HepG2 (cell line): ENCODE measurements around the gene HOXC10. TPM values are rescaled to one million over a fixed set of nuclear protein-coding genes. Genes with fewer than 3 reads are reported as not detected.

Source experiments
- ATAC-seq: fragments of 200-7000 bp; cut with Tn5 transposase; 3 replicates; pipeline ENCODE4 v1.9.1; 2020; ENCODE audit warnings: mild to moderate bottlenecking, moderate library complexity
- BruUV-seq: library from RNA; stranded (reverse); fragments of 400-500 nt; replicated peaks from 2 replicates; lab custom pipeline; 2021; lab: Mats Ljungman, UMichigan
- CTCF ChIA-PET: fragments of 300-600 bp; formaldehyde crosslinking; extraction: SDS; loops from one replicate; lab custom pipeline; 2021; ENCODE audit warnings: low total read pairs, inconsistent platforms, low intra/inter-chr PET ratio; lab: Yijun Ruan, JAX
- POLR2A ChIA-PET: fragments of 350-600 bp; sonication (Branson Sonifier 250); formaldehyde crosslinking; loops from one replicate; lab custom pipeline; 2020; ENCODE audit warnings: antibody characterized with exemption, inconsistent platforms; lab: Yijun Ruan, JAX
- DNase-seq: peaks from one replicate; pipeline ENCODE4 v3.0.0-alpha.2; 2015; ENCODE audit warnings: low spot score
- FAIRE-seq: peaks from 3 replicates; lab custom pipeline; 2011; peaks lifted over from hg19 to GRCh38; lab: Jason Lieb, UNC
- H2AFZ ChIP-seq: one replicate; pipeline ENCODE4 v1.6.1; 2011; ENCODE audit warnings: low read length, inconsistent platforms
- H3K27ac ChIP-seq: fragments of 300-600 bp; 3 replicates; pipeline ENCODE4 v1.8.0; 2011; ENCODE audit warnings: mixed run types, mild to moderate bottlenecking, mixed read lengths, low read length, inconsistent platforms; ENCODE audit not compliant: insufficient read depth; ENCODE audit errors: extremely low read length
- H3K27me3 ChIP-seq, 2 experiments: fragments of 200-600 bp in 1 of 2; 2 replicates in 1 of 2; 3 replicates in 1 of 2; pipeline versions ENCODE4 v1.6.0 to v1.8.0; 2011; ENCODE audit warnings: low read length in 2 of 2, mild to moderate bottlenecking in 2 of 2, moderate library complexity in 2 of 2, inconsistent platforms in 1 of 2; ENCODE audit not compliant: insufficient read depth in 2 of 2, control insufficient read depth in 1 of 2
- H3K36me3 ChIP-seq, 2 experiments: fragments of 200-600 bp in 1 of 2; replicated peaks in 1 of 2; 2 replicates in 1 of 2; 3 replicates in 1 of 2; pipeline versions ENCODE4 v1.5.1 to v1.8.0; 2011; ENCODE audit warnings: low read length in 2 of 2, inconsistent platforms in 1 of 2; ENCODE audit not compliant: insufficient read depth in 2 of 2, control insufficient read depth in 1 of 2
- H3K4me1 ChIP-seq: 2 replicates; pipeline ENCODE4 v1.5.1; 2012; ENCODE audit warnings: low read length, inconsistent platforms; ENCODE audit not compliant: insufficient read depth
- H3K4me2 ChIP-seq: 2 replicates; pipeline ENCODE4 v1.6.0; 2011; ENCODE audit warnings: low read depth, low read length, inconsistent platforms
- H3K4me3 ChIP-seq, 3 experiments: fragments of 200-600 bp in 1 of 3; sonication (generic), shearing (Covaris generic) in 1 of 3; replicated peaks in 1 of 3; 2 replicates each; pipeline ENCODE4 v1.5.1; 2011 to 2016; ENCODE audit warnings: low read length in 3 of 3, inconsistent platforms in 2 of 3, low read depth in 2 of 3, mild to moderate bottlenecking in 2 of 3, control low read depth in 1 of 3, mixed read lengths in 1 of 3; ENCODE audit not compliant: insufficient read depth in 1 of 3
- H3K79me2 ChIP-seq: one replicate; pipeline ENCODE4 v1.6.1; 2011; ENCODE audit warnings: low read length, inconsistent platforms; ENCODE audit not compliant: insufficient read depth
- H3K9ac ChIP-seq: 2 replicates; pipeline ENCODE4 v1.6.0; 2011; ENCODE audit warnings: mild to moderate bottlenecking, low read depth, low read length, inconsistent platforms; ENCODE audit not compliant: insufficient read depth
- H3K9me3 ChIP-seq: 2 replicates; pipeline ENCODE4 v1.5.1; 2012; ENCODE audit warnings: mild to moderate bottlenecking, low read length
- H4K20me1 ChIP-seq: 2 replicates; pipeline ENCODE4 v1.6.0; 2011; ENCODE audit warnings: inconsistent platforms, mild to moderate bottlenecking, low read length, moderate library complexity; ENCODE audit not compliant: insufficient read depth
- SIN3A ChIP-seq: IDR thresholded peaks from 2 replicates; pipeline ENCODE4 v1.6.1; 2011; ENCODE audit warnings: low read depth, mild to moderate bottlenecking, control low read depth, low read length, borderline replicate concordance
- ZKSCAN5 ChIP-seq: sonication (generic); formaldehyde crosslinking; IDR thresholded peaks from 2 replicates; pipeline ENCODE4 v1.5.1; 2020; ENCODE audit warnings: mild to moderate bottlenecking, missing genetic modification reagents
- ZNF232 ChIP-seq: sonication (generic); formaldehyde crosslinking; IDR thresholded peaks from 2 replicates; pipeline ENCODE4 v1.4.0; 2020; ENCODE audit warnings: missing genetic modification reagents, borderline replicate concordance
- WGBS: methylation state at CpG from one replicate; pipeline ENCODE4 v1.1.6; 2017; ENCODE audit warnings: low lambda C conversion rate; 5-methylcytosine and 5-hydroxymethylcytosine counted together
- in situ Hi-C: cut with HindIII; loops from 2 replicates; pipeline ENCODE4 v1.10.0; 2017; ENCODE audit warnings: low pct_unique_long_range_greater_than_20kb; ENCODE audit not compliant: extremely low pct_ligation_motif_present
- intact Hi-C: fragments of 100-400 bp; cut with micrococcal nuclease; formaldehyde crosslinking; loops from one replicate; pipeline ENCODE4 v1.10.0; 2022; ENCODE audit not compliant: unreplicated experiment
- polyA plus RNA-seq, 8 experiments: library from polyadenylated mRNA; depleted of rRNA in 3 of 8; stranded (reverse) in 7 of 8; unstranded in 1 of 8; fragments of >200 nt; fragmentation: Illumina TruSeq in 4 of 8; extraction: Trizol in 4 of 8; gene quantifications; 2 replicates each; pipeline versions ENCODE4 v1.2.1 to v1.2.3, GENCODE V29; 2011 to 2016; ENCODE audit warnings: low read depth in 4 of 8, missing spikeins in 1 of 8, mixed read lengths in 1 of 8; ENCODE audit not compliant: insufficient read depth in 1 of 8
- total RNA-seq, 5 experiments: library from RNA; depleted of rRNA; stranded (reverse); fragments of >200 nt; fragmentation: Illumina TruSeq; extraction: Trizol; gene quantifications; 2 replicates each; pipeline ENCODE4 v1.2.3, GENCODE V29; 2016; ENCODE audit warnings: low read depth in 1 of 5
- TF ChIP-seq, protein P1 (sequence below), 2 experiments: sonication (generic) in 1 of 2; formaldehyde crosslinking in 1 of 2; IDR thresholded peaks; 2 replicates each; pipeline versions ENCODE4 v1.4.0 to v1.6.1; 2018 to 2020; ENCODE audit warnings: missing genetic modification reagents in 2 of 2, borderline replicate concordance in 1 of 2, low read depth in 1 of 2, mild to moderate bottlenecking in 1 of 2, missing biosample characterization in 1 of 2
- TF ChIP-seq, protein P2 (sequence below): sonication (generic); formaldehyde crosslinking; IDR thresholded peaks from 2 replicates; pipeline ENCODE4 v1.4.0; 2020; ENCODE audit warnings: mild to moderate bottlenecking, missing genetic modification reagents
- TF ChIP-seq, protein P3 (sequence below): sonication (generic); formaldehyde crosslinking; IDR thresholded peaks from 2 replicates; pipeline ENCODE4 v1.4.0; 2020; ENCODE audit warnings: mild to moderate bottlenecking, missing genetic modification reagents

HOXC10 gene
- total and polyA plus RNA-seq, 2 of the 13 experiments (the other 11 are each of a cell fraction or from before 2014, with no cell fraction given) = not detected

DNA sequence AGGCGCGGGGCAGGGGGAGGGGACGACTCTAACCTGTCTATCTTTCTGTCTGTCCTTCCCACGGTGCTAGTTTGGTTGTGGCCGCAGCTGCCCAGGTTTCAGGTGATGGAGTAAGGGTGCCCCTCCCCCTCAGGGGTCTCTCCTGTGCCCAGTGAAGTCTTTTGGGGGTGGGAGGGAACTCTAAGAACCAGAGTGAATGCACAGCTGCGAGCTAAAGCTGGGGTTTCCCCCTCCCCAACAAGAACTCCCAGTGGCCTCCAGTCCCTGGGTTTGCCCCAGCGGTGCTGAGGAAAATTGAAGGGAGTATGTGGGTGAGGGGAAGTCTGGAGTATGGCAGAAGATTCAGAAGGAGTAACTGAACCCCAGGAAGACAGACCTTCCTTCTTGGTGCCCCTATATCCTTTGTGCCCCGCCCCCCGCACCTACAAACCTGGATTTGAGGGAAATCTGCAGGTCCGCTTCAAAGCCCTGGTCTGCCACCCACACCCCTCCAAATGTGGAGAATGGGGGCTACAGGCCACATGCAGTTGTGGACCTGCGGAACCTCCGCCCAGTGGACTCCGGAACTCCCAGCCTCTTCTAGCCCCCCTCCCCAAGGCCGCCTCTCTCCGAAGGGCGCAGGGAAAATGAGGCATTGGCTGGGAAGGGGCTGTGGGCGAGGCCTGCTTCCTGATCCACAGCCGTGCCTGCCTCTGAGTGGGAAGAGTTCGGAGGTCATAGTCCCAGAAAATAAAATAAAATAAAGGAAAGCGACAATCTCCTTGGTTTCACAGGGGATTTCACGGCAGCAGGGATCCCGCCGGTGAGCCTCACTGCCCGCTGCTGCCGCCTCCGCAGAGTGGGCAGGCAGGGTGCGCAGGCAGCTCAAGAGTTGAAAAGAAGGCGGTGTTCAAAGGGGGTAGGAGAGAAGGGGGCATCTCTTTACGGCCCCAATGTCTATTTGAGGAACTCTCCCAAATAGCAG, 11.6 kb downstream of the HOXC10 start:
- H3K9ac ChIP-seq = no peak overlapping the region
- ChIA-PET POLR2A (no interaction called here), CTCF (no interaction called here)
- no peak for ATAC-seq
- DNase-seq = no peak
- no peak overlapping the region for H3K27ac ChIP-seq
- intact Hi-C loops = no loop called here
- no peak for TF ChIP-seq SIN3A
- TF ChIP-seq ZKSCAN5 (CRISPR knock-in tag) = no peak
- TF ChIP-seq, protein P1, sequence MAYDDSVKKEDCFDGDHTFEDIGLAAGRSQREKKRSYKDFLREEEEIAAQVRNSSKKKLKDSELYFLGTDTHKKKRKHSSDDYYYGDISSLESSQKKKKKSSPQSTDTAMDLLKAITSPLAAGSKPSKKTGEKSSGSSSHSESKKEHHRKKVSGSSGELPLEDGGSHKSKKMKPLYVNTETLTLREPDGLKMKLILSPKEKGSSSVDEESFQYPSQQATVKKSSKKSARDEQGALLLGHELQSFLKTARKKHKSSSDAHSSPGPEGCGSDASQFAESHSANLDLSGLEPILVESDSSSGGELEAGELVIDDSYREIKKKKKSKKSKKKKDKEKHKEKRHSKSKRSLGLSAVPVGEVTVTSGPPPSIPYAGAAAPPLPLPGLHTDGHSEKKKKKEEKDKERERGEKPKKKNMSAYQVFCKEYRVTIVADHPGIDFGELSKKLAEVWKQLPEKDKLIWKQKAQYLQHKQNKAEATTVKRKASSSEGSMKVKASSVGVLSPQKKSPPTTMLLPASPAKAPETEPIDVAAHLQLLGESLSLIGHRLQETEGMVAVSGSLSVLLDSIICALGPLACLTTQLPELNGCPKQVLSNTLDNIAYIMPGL (CRISPR knock-in tag; IDR thresholded peaks at IDR 0.05; ENCODE audit: borderline replicate concordance in 1 of 2, low read depth in 1 of 2) = no peak
- no peak for TF ChIP-seq ZNF232
- TF ChIP-seq, protein P2, sequence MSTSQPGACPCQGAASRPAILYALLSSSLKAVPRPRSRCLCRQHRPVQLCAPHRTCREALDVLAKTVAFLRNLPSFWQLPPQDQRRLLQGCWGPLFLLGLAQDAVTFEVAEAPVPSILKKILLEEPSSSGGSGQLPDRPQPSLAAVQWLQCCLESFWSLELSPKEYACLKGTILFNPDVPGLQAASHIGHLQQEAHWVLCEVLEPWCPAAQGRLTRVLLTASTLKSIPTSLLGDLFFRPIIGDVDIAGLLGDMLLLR (CRISPR knock-in tag) = no peak
- TF ChIP-seq, protein P3, sequence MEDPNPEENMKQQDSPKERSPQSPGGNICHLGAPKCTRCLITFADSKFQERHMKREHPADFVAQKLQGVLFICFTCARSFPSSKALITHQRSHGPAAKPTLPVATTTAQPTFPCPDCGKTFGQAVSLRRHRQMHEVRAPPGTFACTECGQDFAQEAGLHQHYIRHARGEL (CRISPR knock-in tag) = no peak
- H3K27me3 ChIP-seq = peaks cover 7 to 65% of the 10 kb centered on the region in 2 experiments; a peak in 4 of 5 replicates
- H3K36me3 ChIP-seq = no peaks in the 10 kb centered on the region
- no peak overlapping the region for H2AFZ ChIP-seq
- in situ Hi-C loops = loop anchor here (10.0 kb wide), 1 partner anchor 378 kb away; no protein-coding TSS in a partner anchor
- no peak overlapping the region for H3K4me3 ChIP-seq
- H3K79me2 ChIP-seq = no peaks in the 10 kb centered on the region
- FAIRE-seq = no peak
- no peaks in the 10 kb centered on the region for H4K20me1 ChIP-seq
- no peaks in the 10 kb centered on the region for H3K9me3 ChIP-seq
- WGBS = 66% methylated on average over 28 of the region's 29 CpGs
- H3K4me2 ChIP-seq = no peak overlapping the region
- no TSS peak for BruUV-seq
- peaks cover 40% of the 10 kb centered on the region for H3K4me1 ChIP-seq
